Aortic smooth muscle cell (primary cell): ENCODE data around the gene SLC23A2. TPM values are rescaled to one million over a fixed set of nuclear protein-coding genes. Genes with fewer than 3 reads are reported as not detected.

Experiments used
- total RNA-seq: library from RNA; depleted of rRNA; stranded (reverse); fragments of >200 nt; gene quantifications from 2 replicates; pipeline ENCODE4 v1.2.3, GENCODE V29; 2014

Gene SLC23A2
- total RNA-seq = 15.1 and 15.9 TPM in 2 replicates

DNA sequence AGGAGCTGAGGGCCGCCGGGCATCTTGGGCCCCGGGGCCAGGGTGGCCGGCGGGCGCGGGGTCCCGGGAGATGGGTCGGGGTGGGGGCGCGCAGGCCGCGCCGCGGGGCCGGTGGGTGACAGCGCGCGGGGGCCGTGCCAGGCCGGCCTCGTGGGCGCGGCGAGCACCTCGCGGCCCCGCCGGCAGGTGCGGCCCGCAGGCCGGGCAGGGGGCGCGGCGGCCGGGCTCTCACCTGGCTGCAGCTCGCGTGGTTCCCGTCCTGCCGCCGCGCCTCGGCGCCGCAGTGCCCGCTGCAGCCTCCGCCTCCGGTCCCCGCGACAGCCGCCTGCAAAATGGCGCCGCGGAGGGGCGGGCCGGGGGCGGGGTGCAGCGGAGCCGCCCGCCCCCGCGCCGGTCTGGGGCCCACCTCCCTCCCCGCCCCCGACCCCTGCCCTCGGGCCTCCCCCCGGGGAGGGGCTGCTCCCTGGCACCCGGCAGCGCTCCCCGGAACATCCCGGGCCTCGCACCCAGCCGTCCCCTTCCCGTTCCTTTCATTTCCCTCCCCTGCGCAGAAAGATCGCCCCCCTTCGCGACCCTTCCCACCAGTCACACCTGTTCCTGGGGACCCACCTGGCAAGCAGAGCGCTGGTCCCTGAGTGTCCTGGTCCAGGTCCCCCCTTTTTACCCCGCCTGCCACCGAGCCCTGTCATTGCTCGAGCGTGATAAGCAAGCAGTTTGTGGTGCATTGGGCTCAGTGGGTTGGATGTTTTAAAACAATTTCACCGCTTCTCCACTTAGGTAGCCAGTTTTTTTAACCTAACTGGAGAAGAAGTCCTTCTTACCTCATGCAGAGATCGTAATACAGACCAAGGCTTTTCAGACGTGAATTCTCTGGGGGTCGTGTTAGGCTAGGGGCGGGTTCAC is at the start of gene SLC23A2:
SLC23A2 (minus strand) TSS at position 337 of the 903 bp plus-strand sequence. CDS start 68,948 bp downstream, outside the sequence.

Other genes starting within 250 kb of the SLC23A2 start
- 1.5 and 2.6 TPM in 2 replicates for gene RASSF2, start 177.9 kb downstream of the SLC23A2 start, total RNA-seq
- gene TMEM230, start 111.6 kb upstream of the SLC23A2 start, total RNA-seq = 76.5 and 91.8 TPM in 2 replicates
- gene PCNA, start 118.4 kb upstream of the SLC23A2 start, total RNA-seq = 86.0 and 134 TPM in 2 replicates
- gene CDS2, start 125.5 kb upstream of the SLC23A2 start, total RNA-seq = 26.8 and 35.2 TPM in 2 replicates